Tibial nerve (tissue), 4 donors: ENCODE results near the gene RNF187. TPM values are rescaled to one million over a fixed set of nuclear protein-coding genes. Genes with fewer than 3 reads are reported as not detected.

Experiments
- DNase-seq, 2 donors: peaks; one replicate each; pipeline ENCODE4 v3.0.0-alpha.2; 2019; ENCODE audit warnings: low spot score in 2 of 2
- H3K27ac ChIP-seq, 4 donors: fragments of 200-600 bp; sonication (generic) in 3 of 4; one replicate each; pipeline ENCODE4 v1.5.1; 2017 to 2019; ENCODE audit warnings: mild to moderate bottlenecking in 1 of 4
- H3K27me3 ChIP-seq, 2 donors: fragments of 200-600 bp; sonication (generic) in 1 of 2; one replicate each; pipeline versions ENCODE4 v1.5.1 to v1.6.0; 2017 to 2019
- H3K36me3 ChIP-seq, 3 donors: fragments of 200-600 bp; sonication (generic); one replicate each; pipeline ENCODE4 v1.5.1; 2018 to 2019
- H3K4me1 ChIP-seq, 4 donors: fragments of 200-600 bp; sonication (generic) in 3 of 4; one replicate each; pipeline ENCODE4 v1.5.1; 2017 to 2019
- H3K4me3 ChIP-seq, 4 donors: fragments of 200-600 bp; sonication (generic) in 3 of 4; one replicate each; pipeline ENCODE4 v1.5.1; 2017 to 2019; ENCODE audit warnings: mild to moderate bottlenecking in 1 of 4, moderate library complexity in 1 of 4
- H3K9me3 ChIP-seq, 4 donors: fragments of 200-600 bp; sonication (generic) in 3 of 4; one replicate each; pipeline ENCODE4 v1.5.1; 2017 to 2019
- CTCF ChIP-seq, 5 experiments: fragments of 200-600 bp in 3 of 5; fragments of 450-650 bp in 2 of 5; sonication (generic) in 3 of 5; IDR thresholded peaks; one replicate each; pipeline ENCODE4 v1.5.1; 2016 to 2019; ENCODE audit warnings: antibody characterized with exemption in 5 of 5, mild to moderate bottlenecking in 3 of 5, moderate library complexity in 2 of 5
- EP300 ChIP-seq, 2 donors: sonication (generic); formaldehyde crosslinking; IDR thresholded peaks; one replicate each; pipeline ENCODE4 v1.6.1; 2017; ENCODE audit warnings: antibody characterized with exemption in 2 of 2, mild to moderate bottlenecking in 1 of 2
- POLR2A ChIP-seq, 2 donors: fragments of 450-650 bp; IDR thresholded peaks; one replicate each; pipeline ENCODE4 v1.6.1; 2017; ENCODE audit warnings: antibody characterized with exemption in 2 of 2, mild to moderate bottlenecking in 2 of 2, moderate library complexity in 2 of 2
- WGBS, 2 donors: methylation state at CpG; one replicate each; pipeline ENCODE4 v1.1.5; 2018; 5-methylcytosine and 5-hydroxymethylcytosine counted together
- total RNA-seq, 4 donors: library from RNA; depleted of rRNA; stranded (reverse); fragments of >200 nt; gene quantifications; one replicate each; pipeline ENCODE4 v1.1.0, GENCODE V29; 2016

RNF187 gene
- total RNA-seq, 4 donors from 2014 or later: 38.1 to 89.0 (median 56.9) TPM

DNA sequence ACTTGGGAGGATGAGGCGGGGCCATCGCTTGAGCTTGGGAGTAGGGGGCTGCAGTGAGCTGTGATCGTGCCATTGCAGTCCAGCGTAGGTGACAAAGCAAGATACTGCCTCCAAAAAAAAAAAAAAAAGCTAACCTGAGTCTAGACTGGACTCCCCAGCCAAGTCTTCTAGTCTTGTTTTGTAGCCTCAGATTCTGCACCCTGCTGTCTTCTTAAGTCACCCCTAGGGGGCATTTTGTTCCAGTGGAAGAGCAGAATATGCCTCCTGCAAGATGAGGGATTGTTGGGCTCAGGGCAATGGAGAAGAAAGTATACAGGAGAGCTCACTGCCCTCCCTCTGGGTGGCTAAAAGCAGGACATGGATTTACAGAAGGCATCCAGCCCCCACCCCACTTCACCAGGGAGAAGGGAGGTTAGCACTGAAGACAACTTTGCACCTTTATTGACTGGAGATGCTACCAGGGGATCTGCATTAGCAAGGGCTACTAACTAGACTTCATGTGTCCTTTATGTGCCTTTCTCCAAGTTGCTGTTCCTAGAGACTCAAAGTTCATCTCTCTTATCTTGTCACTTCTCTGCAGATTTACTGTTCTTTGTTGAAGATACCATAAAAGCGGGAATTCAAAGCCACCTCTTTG, 15.3 kb upstream of the RNF187 start:
- no peaks in the 10 kb centered on the region for H3K4me1 ChIP-seq
- peaks cover 0 to 8% (median 0%) of the 10 kb centered on the region in 4 donors for H3K9me3 ChIP-seq
- H3K4me3 ChIP-seq: no peak overlapping the region
- H3K36me3 ChIP-seq: no peaks in the 10 kb centered on the region
- no peak overlapping the region for H3K27ac ChIP-seq
- WGBS, 2 donors: 66 to 72% methylated on average over 5 of the region's 5 CpGs
- peaks cover 0 to 53% of the 10 kb centered on the region in 2 donors for H3K27me3 ChIP-seq
- TF ChIP-seq CTCF (IDR thresholded peaks at IDR 0.05) (peak in 4 of 5 experiments; percentile 27 to 42 (median 34)), POLR2A (IDR thresholded peaks at IDR 0.05) (no peak), EP300 (IDR thresholded peaks at IDR 0.05) (no peak)
- no peak for DNase-seq

GRCh38 chr1:228472655-228473054, 14.5 kb upstream of the RNF187 start:
- TF ChIP-seq CTCF (IDR thresholded peaks at IDR 0.05) (no peak), POLR2A (IDR thresholded peaks at IDR 0.05) (no peak), EP300 (IDR thresholded peaks at IDR 0.05) (no peak)

GRCh38 chr1:228474507-228474906, 12.7 kb upstream of the RNF187 start:
- no peak for DNase-seq
- 47 to 56% methylated on average over 3 of the region's 3 CpGs for WGBS, 2 donors

More at GRCh38 chr1:228472655-228473054, 14.5 kb upstream of the RNF187 start:
- WGBS, 2 donors: 46 to 49% methylated on average over 7 of the region's 7 CpGs
- Histone ChIP-seq H3K4me3 (no peak overlapping the region), H3K9me3 (peaks cover 0 to 8% (median 0%) of the 10 kb centered on the region in 4 donors), H3K27me3 (peaks cover 0 to 45% of the 10 kb centered on the region in 2 donors), H3K27ac (no peak overlapping the region), H3K4me1 (no peaks in the 10 kb centered on the region), H3K36me3 (no peaks in the 10 kb centered on the region)
- DNase-seq: no peak

DNA sequence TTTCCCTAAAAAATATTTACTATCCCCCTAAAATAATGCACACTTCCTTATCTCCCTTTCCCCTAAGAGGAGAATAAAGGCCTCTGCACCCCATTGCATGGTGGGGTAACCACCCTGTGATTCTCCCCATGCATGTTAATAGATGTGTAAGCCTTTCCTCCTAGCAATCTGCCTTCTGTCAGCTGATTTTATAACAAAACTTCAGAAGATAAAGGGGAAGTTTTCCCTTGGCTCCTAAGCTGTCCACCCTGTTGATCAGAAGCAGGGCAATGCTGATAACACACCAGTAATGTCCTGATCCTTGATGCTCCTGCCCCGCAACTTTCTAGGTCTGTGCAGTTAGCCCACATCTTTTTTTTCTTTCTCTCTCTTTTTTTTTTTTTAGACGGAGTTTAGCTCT, 11.4 kb upstream of the RNF187 start:
- WGBS, 2 donors: 73 to 76% methylated on average over 2 of the region's 2 CpGs
- Histone ChIP-seq H3K4me3 (no peak overlapping the region), H3K9me3 (peaks cover 0 to 8% (median 0%) of the 10 kb centered on the region in 4 donors), H3K36me3 (no peaks in the 10 kb centered on the region), H3K27ac (no peak overlapping the region), H3K27me3 (peaks cover 0 to 14% of the 10 kb centered on the region in 2 donors), H3K4me1 (no peaks in the 10 kb centered on the region)
- no peak for TF ChIP-seq POLR2A (IDR thresholded peaks at IDR 0.05)
- TF ChIP-seq CTCF (IDR thresholded peaks at IDR 0.05): no peak
- TF ChIP-seq EP300 (IDR thresholded peaks at IDR 0.05): no peak
- no peak for DNase-seq

More at GRCh38 chr1:228474507-228474906, 12.7 kb upstream of the RNF187 start:
- Histone ChIP-seq H3K4me3 (no peak overlapping the region), H3K27me3 (peaks cover 0 to 27% of the 10 kb centered on the region in 2 donors), H3K27ac (no peak overlapping the region), H3K9me3 (peaks cover 0 to 8% (median 0%) of the 10 kb centered on the region in 4 donors), H3K4me1 (no peaks in the 10 kb centered on the region), H3K36me3 (no peaks in the 10 kb centered on the region)
- no peak for TF ChIP-seq CTCF (IDR thresholded peaks at IDR 0.05)
- no peak for TF ChIP-seq EP300 (IDR thresholded peaks at IDR 0.05)
- no peak for TF ChIP-seq POLR2A (IDR thresholded peaks at IDR 0.05)

DNA sequence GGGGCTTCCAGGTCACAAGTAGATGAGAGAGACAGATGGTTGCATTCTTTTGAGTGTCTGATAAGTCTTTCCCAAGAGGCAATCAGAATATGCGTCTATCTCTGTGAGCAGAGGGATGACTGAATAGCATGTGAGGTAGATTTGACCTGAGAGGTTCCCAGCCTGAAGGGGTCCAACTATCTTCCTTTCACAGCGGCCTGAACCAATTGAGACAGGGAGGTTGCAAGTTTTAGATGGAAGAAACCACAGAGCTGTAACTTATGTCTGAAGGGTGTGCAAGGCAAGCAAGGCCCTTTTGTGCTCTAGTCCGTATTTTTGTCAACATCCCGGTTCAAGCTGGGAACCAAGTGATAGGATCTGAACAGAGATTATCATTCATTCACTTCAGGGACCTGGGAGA, 9.9 kb upstream of the RNF187 start:
- TF ChIP-seq CTCF (IDR thresholded peaks at IDR 0.05) (no peak), POLR2A (IDR thresholded peaks at IDR 0.05) (no peak), EP300 (IDR thresholded peaks at IDR 0.05) (no peak)
- 76 to 84% methylated on average over 4 of the region's 4 CpGs for WGBS, 2 donors
- no peaks in the 10 kb centered on the region for H3K36me3 ChIP-seq
- H3K4me3 ChIP-seq: no peak overlapping the region
- no peak overlapping the region for H3K27ac ChIP-seq
- H3K4me1 ChIP-seq: no peaks in the 10 kb centered on the region
- peaks cover 0 to 8% (median 0%) of the 10 kb centered on the region in 4 donors for H3K9me3 ChIP-seq
- DNase-seq: no peak
- H3K27me3 ChIP-seq: peaks cover 0 to 4% of the 10 kb centered on the region in 2 donors
